Right ventricle myocardium superior (tissue), 1 donor: ENCODE data around the gene STEAP1B. TPM values are rescaled to one million over a fixed set of nuclear protein-coding genes. Genes with fewer than 3 reads are reported as not detected.
"Not testable (repeated sequence)": the region's sequence is repeated elsewhere in the genome, so short reads cannot be mapped to it uniquely, and the experiment has no call there.

ENCODE experiments used
- ATAC-seq: fragments of 200-7000 bp; cut with Tn5 transposase; one replicate; pipeline ENCODE4 v1.9.1; 2020; ENCODE audit warnings: mild to moderate bottlenecking; ENCODE audit not compliant: poor library complexity
- DNase-seq: peaks from one replicate; pipeline ENCODE4 v3.0.0-alpha.2; 2020
- intact Hi-C: fragments of 100-400 bp; cut with DNase I; formaldehyde crosslinking; loops from one replicate; pipeline ENCODE4 v1.11.2; 2022
- total RNA-seq: library from RNA; stranded (reverse); fragmentation: NEBNext Ultra II Directional; extraction: Animal tissue kit (Norgen Biotek cat#: 25700); gene quantifications from one replicate; pipeline ENCODE4 v1.2.1, GENCODE V29; 2021
- donor health status: DM: no; HTN: yes; CAD: no; lungs with severe emphysema.

Gene STEAP1B
- total RNA-seq, 1 donor from 2014 or later: 0.43 TPM

GRCh38 chr7:22470981-22471380, 29.0 kb downstream of the STEAP1B start:
- ATAC-seq (no peak), DNase-seq (no peak)
- intact Hi-C loops: no loop called here

GRCh38 chr7:22469371-22470143, 30.4 kb downstream of the STEAP1B start:
- DNase-seq: no peak
- intact Hi-C loops: no loop called here

DNA sequence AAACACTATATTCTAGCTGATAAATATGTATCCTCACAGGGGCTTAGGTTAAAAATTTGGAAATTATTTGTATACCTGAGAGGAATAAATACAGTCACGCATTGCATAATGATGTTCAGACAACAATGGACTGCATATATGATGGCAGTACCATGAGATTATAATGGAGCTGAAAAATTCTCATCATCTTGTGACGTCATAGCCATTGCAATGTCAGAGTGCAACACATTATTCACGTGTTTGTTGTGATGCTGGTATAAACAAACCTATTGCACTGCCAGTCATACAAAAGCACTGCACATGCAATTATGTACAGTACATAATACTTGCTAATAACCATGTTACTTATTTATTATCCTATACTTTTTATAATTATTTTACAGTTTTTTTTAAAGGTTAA, 31.4 kb downstream of the STEAP1B start:
- intact Hi-C loops: no loop called here
- ATAC-seq (no peak), DNase-seq (no peak)

More at GRCh38 chr7:22469371-22470143, 30.4 kb downstream of the STEAP1B start:
- ATAC-seq: no peak

GRCh38 chr7:22464299-22464698, 35.7 kb downstream of the STEAP1B start:
- intact Hi-C loops: no loop called here
- DNase-seq (no peak), ATAC-seq (no peak)

- DNase-seq (no peak), ATAC-seq (no peak)
- intact Hi-C loops: no loop called here
Observed at GRCh38 chr7:22460363-22460988, 39.5 kb downstream of the STEAP1B start.

- DNase-seq (no peak), ATAC-seq (no peak)
- intact Hi-C loops: no loop called here
Observed at GRCh38 chr7:22457471-22457870, 42.5 kb downstream of the STEAP1B start.

GRCh38 chr7:22454446-22454845, 45.5 kb downstream of the STEAP1B start:
- intact Hi-C loops: no loop called here
- ATAC-seq (no peak), DNase-seq (no peak)

DNA sequence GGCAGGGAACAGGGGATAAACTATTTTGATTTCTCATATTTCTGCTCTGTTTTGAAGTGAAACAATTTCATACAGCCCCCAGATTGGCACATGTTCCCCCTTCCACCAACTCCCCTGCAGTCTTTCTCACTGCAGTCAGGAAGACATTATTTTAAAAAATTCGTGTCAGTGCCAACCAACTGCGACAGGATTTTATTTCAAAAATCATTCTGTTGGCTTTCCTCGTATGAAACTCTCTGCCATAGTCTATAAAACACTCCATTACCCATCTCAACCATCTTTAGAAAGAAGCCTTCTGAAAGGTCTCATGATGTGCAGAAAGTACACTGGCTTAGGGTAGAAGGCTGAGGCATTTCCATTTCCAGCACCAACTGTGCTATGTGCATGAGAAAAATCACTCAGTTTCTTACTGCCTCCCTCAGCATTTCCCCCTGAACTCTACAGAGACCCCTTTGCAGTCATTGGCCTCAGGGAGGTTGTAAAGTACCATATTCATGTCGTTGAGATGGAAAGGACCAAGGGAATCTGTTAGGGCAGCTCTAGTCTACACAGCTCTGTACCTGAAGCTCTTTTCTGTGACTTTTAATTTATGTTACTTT, 46.9 kb downstream of the STEAP1B start:
- intact Hi-C loops: no loop called here
- ATAC-seq: no peak
- no peak for DNase-seq

DNA sequence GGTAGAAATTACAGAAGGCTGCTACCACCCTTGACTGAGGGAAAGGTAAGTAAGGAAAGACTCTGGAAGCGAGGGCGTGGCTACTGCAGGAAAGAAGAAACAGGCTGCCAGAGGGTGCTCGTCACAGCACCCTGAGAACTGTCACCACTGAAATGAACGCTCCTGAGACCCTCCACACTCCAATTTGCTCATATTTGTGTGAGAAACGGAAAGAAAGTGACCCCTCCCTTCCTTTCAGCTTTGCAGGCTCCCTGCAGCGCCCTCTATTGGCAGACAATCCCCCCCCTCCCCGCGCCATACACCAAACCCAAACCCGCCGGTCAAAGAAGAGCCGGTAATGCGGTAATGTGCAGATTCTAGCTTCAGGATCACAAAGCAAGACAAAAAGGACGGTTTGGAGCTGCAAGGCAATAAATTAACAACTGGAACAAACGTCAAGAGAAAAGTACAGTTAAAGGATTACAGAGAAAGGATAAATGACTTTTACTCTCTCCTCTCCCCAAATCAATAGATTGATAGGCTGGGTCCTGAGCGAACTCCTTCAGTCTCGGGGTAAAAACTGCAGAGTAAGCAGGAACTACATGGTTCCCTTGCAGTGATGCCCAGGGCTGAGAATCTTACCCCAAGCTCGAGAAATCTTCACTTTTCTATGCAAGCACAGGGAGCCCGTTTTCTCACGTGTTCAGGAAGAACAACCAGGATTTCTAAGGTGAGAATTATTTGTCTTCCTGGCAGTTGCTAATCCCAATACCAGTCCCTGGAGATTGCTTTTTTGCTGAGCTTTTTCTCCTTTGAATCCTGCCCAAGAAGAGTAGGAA, 47.6 kb downstream of the STEAP1B start:
- intact Hi-C loops: no loop called here
- ATAC-seq: peak; percentile 87
- peak; percentile 72 for DNase-seq

DNA sequence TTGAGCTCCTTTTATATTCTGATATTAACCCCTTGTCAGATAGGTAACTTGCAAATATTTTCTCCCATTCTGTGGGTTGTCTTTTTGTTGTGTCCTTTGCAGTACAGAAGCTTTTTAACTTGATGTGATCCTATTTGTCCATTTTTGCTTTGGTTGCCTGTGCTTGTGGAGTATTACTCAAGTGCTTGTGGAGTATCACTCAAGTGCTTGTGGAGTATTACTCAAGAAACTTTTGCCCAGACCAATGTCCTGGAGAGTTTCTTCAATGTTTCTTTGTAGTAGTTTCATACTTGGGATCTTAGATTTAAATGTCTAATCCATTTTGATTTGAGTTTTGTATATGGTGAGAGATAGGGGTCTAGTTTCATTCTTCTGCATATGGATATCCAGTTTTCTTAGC, 50.0 kb downstream of the STEAP1B start:
- intact Hi-C loops, DNase-seq, ATAC-seq: not testable (repeated sequence)

DNA sequence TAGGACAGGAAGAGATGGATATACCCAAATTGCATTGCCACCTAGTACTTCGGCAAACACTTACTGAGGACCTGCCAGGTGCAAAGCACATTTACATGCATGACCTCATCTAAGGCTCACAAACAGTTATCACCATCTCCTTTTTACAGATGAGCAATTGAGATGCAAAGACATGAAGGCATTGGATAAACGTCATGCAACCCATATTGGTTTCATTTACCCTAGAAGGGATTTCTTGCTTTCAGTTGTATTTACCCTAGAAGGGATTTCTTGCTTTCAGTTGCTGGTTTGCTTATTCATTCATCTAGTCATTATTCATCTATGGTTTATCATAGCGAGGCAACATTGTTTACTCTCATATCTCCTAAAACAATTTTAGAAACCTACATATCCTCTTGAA, 52.2 kb downstream of the STEAP1B start:
- no peak for ATAC-seq
- no peak for DNase-seq
- intact Hi-C loops: no loop called here

DNA sequence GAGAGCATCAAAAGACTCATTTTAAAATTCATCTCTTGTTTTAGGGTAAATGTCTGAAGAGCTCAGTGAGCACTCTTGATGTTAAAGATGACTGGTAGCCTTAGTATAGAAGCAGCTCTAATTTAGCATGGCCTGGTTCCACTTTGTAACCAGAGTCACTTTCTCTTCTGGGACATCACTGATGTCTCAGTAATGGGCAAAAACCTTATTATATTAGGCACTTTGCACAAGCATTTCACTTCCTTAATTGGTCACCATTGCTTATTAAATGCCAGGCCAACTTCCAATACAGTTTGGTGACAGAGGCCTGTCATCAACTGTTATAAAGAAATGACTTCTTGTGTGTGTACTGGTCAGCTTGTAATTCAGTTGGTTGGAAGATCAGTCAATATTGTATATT, 53.0 kb downstream of the STEAP1B start:
- ATAC-seq: no peak
- no peak for DNase-seq
- intact Hi-C loops: no loop called here

DNA sequence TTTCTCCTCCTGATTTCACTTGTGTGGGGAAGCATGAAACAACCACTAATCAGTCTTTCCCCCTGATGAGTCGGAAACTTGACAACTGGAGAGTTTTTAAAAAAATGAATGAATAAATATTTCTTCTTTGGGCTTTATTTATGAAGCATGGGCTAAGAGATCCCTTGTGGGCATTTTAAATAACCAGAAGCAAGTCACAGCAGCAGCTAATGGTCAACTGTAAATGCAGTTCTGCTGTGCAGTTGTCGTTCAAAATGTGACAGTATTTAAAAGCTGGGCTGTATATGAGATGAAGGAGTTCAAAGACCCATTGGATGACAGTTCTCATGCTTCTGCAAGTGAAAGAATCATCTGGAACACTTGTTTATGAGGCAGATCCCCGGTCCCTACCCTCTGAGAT, 54.1 kb downstream of the STEAP1B start:
- intact Hi-C loops: no loop called here
- ATAC-seq (no peak), DNase-seq (no peak)

DNA sequence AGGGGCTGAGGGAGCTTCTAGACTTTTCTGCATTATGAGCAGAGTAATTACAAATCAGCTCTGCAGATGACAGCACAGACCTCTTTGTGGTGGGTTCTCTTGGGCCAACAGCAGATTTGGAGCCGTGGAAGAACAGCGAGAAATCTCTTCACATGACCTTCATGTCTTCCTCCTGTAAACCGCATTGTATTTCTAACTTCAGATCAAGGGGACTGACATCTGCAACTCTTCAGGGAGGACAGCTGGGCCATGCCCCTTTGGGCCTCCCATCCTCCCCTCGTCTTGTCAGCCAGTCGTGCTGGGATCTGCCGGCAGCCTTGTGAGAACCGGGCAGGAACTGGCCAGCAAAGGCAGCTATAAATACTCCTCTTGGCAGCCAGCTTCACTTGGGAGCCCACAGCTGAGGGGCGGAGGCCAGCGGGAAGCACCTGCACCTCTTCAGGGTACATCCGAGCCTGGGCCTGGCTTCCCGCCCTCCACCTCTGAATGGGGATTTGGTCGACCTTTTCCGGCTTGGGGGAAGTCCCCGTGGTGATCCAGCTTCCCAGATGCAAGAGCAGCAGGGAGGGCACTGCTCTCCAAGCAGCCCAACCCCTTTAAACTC, 54.7 kb downstream of the STEAP1B start:
- ATAC-seq: peak; percentile 98
- intact Hi-C loops: no loop called here
- peak; percentile 87 for DNase-seq

GRCh38 chr7:22444181-22444971, 55.6 kb downstream of the STEAP1B start:
- DNase-seq: no peak
- intact Hi-C loops: no loop called here

GRCh38 chr7:22443370-22444180, 56.4 kb downstream of the STEAP1B start:
- no peak for ATAC-seq
- DNase-seq: no peak
- intact Hi-C loops: no loop called here

More at GRCh38 chr7:22444181-22444971, 55.6 kb downstream of the STEAP1B start:
- peak; percentile 35 for ATAC-seq

GRCh38 chr7:22442882-22443369, 57.1 kb downstream of the STEAP1B start:
- DNase-seq: no peak
- ATAC-seq: no peak
- intact Hi-C loops: no loop called here
